Endothelial cell (in vitro differentiated cells): ENCODE data around the gene MIEF2. TPM values are rescaled to one million over a fixed set of nuclear protein-coding genes. Genes with fewer than 3 reads are reported as not detected.

ENCODE experiments used
- DNase-seq: peaks from one replicate; pipeline ENCODE4 v3.0.0; 2021; ENCODE audit warnings: low spot score
- H3K27ac Mint-ChIP-seq: one replicate; pipeline ENCODE4 v1.8.0; 2021; ENCODE audit warnings: mixed read lengths, inconsistent platforms; ENCODE audit not compliant: unreplicated experiment
- H3K27me3 Mint-ChIP-seq: one replicate; pipeline ENCODE4 v1.8.0; 2021; ENCODE audit warnings: mild to moderate bottlenecking, moderate library complexity, mixed read lengths, inconsistent platforms; ENCODE audit not compliant: unreplicated experiment
- H3K36me3 Mint-ChIP-seq: one replicate; pipeline ENCODE4 v1.8.0; 2021; ENCODE audit warnings: mild to moderate bottlenecking, low read depth, mixed read lengths, inconsistent platforms; ENCODE audit not compliant: unreplicated experiment
- H3K4me1 Mint-ChIP-seq: one replicate; pipeline ENCODE4 v1.8.0; 2021; ENCODE audit warnings: mild to moderate bottlenecking, mixed read lengths, inconsistent platforms; ENCODE audit not compliant: unreplicated experiment
- H3K4me3 Mint-ChIP-seq: one replicate; pipeline ENCODE4 v1.8.0; 2021; ENCODE audit warnings: mild to moderate bottlenecking, mixed read lengths, inconsistent platforms; ENCODE audit not compliant: unreplicated experiment
- H3K9me3 Mint-ChIP-seq: one replicate; pipeline ENCODE4 v1.8.0; 2021; ENCODE audit warnings: mixed read lengths, inconsistent platforms; ENCODE audit not compliant: unreplicated experiment
- CTCF ChIP-seq: fragments of 200-600 bp; sonication (generic); IDR thresholded peaks from one replicate; pipeline ENCODE4 v1.5.0; 2021; ENCODE audit warnings: antibody characterized with exemption; ENCODE audit not compliant: unreplicated experiment
- total RNA-seq: library from RNA; stranded (reverse); fragmentation: NEBNext Ultra II Directional; extraction: Animal tissue kit (Norgen Biotek cat#: 25700); gene quantifications from one replicate; pipeline ENCODE4 v1.2.1, GENCODE V29; 2021; ENCODE audit not compliant: unreplicated experiment

MIEF2 gene
- total RNA-seq, 1 donor from 2014 or later, result 11.6 TPM

- peaks cover 21% of the 10 kb centered on the region for H3K27me3 Mint-ChIP-seq
- no peak for DNase-seq
- no peak overlapping the region for H3K27ac Mint-ChIP-seq
- no peaks in the 10 kb centered on the region for H3K9me3 Mint-ChIP-seq
- H3K4me1 Mint-ChIP-seq, result peaks cover 18% of the 10 kb centered on the region
- TF ChIP-seq CTCF, result no peak
- H3K4me3 Mint-ChIP-seq, result no peak overlapping the region
- H3K36me3 Mint-ChIP-seq, result peaks cover 22% of the 10 kb centered on the region
These were observed 29.9 kb upstream of the MIEF2 start for GRCh38 chr17:18230288-18231141.

GRCh38 chr17:18231164-18231563 lies 29.3 kb upstream of the MIEF2 start:
- Mint-ChIP-seq H3K36me3 (peaks cover 24% of the 10 kb centered on the region), H3K4me3 (no peak overlapping the region), H3K27ac (no peak overlapping the region), H3K27me3 (peaks cover 18% of the 10 kb centered on the region), H3K9me3 (no peaks in the 10 kb centered on the region), H3K4me1 (peaks cover 14% of the 10 kb centered on the region)
- TF ChIP-seq CTCF, result no peak
- no peak for DNase-seq

GRCh38 chr17:18233803-18234518 lies 26.5 kb upstream of the MIEF2 start:
- no peaks in the 10 kb centered on the region for H3K9me3 Mint-ChIP-seq
- H3K4me3 Mint-ChIP-seq, result no peak overlapping the region
- no peak overlapping the region for H3K27ac Mint-ChIP-seq
- TF ChIP-seq CTCF, result no peak
- H3K4me1 Mint-ChIP-seq, result no peaks in the 10 kb centered on the region
- peaks cover 25% of the 10 kb centered on the region for H3K36me3 Mint-ChIP-seq
- no peak for DNase-seq
- H3K27me3 Mint-ChIP-seq, result peaks cover 5% of the 10 kb centered on the region

- H3K36me3 Mint-ChIP-seq, result peaks cover 32% of the 10 kb centered on the region
- H3K4me1 Mint-ChIP-seq, result no peaks in the 10 kb centered on the region
- H3K27me3 Mint-ChIP-seq, result peaks cover 7% of the 10 kb centered on the region
- TF ChIP-seq CTCF, result no peak
- no peaks in the 10 kb centered on the region for H3K9me3 Mint-ChIP-seq
- H3K27ac Mint-ChIP-seq, result no peak overlapping the region
- no peak overlapping the region for H3K4me3 Mint-ChIP-seq
- no peak for DNase-seq
These were observed 25.5 kb upstream of the MIEF2 start for GRCh38 chr17:18234853-18235380.
